Neural cell (in vitro differentiated cells): Measurements from ENCODE around the gene NCKAP5.

Experiments
- EP300 ChIP-seq: fragments of 450-650 bp; conservative IDR thresholded peaks from 2 replicates; pipeline ENCODE4 v1.6.1; 2014; ENCODE audit warnings: antibody characterized with exemption, mild to moderate bottlenecking, moderate library complexity; ENCODE audit not compliant: poor library complexity, severe bottlenecking
- EZH2 ChIP-seq: fragments of 200-600, 300-800 bp; shearing (Covaris generic), sonication (generic); IDR thresholded peaks from 2 replicates; pipeline ENCODE4 v1.6.1; 2014; ENCODE audit warnings: antibody characterized with exemption, low read length, borderline replicate concordance, mild to moderate bottlenecking; ENCODE audit not compliant: insufficient read depth, poor library complexity, severe bottlenecking
- MXI1 ChIP-seq: fragments of 450-650 bp; conservative IDR thresholded peaks from 2 replicates; pipeline ENCODE4 v1.6.1; 2014; ENCODE audit warnings: antibody characterized with exemption, mild to moderate bottlenecking; ENCODE audit not compliant: poor library complexity, severe bottlenecking
- POLR2AphosphoS5 ChIP-seq: IDR thresholded peaks from 2 replicates; pipeline ENCODE4 v1.6.1; 2012
- RAD21 ChIP-seq: fragments of 450-650 bp; conservative IDR thresholded peaks from 2 replicates; pipeline ENCODE4 v1.6.1; 2014; ENCODE audit warnings: antibody characterized with exemption, mild to moderate bottlenecking, moderate library complexity
- SMC3 ChIP-seq: fragments of 450-650 bp; conservative IDR thresholded peaks from 2 replicates; pipeline ENCODE4 v1.6.1; 2014; ENCODE audit warnings: antibody characterized with exemption, mild to moderate bottlenecking, moderate library complexity; ENCODE audit not compliant: poor library complexity
- TAF1 ChIP-seq: IDR thresholded peaks from 2 replicates; pipeline ENCODE4 v1.6.1; 2012; ENCODE audit warnings: low read depth
- TF ChIP-seq, protein P1 (sequence below): fragments of 450-650 bp; IDR thresholded peaks from 2 replicates; pipeline ENCODE4 v1.5.1; 2014; ENCODE audit warnings: antibody characterized with exemption, mild to moderate bottlenecking, moderate library complexity; ENCODE audit not compliant: poor library complexity, severe bottlenecking
- TF ChIP-seq, protein P2 (sequence below): IDR thresholded peaks from 2 replicates; pipeline ENCODE4 v1.6.1; 2012; ENCODE audit warnings: borderline replicate concordance

DNA sequence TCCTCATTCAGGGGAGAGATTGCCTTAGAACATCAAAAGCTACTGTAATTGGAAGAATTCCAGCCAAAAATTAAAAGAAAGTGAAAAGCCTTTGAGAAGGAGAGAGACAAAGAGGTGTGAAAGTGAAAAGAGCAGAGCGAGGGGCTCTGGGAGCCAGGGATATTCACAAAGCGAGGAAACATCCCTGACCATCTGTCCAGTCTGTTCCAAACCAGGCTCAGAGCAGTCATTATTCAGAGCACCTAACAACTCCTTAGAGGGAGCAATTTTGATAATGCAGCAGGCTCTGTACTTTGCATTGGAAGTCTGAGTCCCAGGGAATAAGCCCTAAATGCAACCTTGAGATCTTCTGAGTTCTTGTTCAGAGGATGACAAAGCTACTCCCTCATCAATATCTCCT, 779.2 kb downstream of the NCKAP5 start:
- TF ChIP-seq, protein P1, sequence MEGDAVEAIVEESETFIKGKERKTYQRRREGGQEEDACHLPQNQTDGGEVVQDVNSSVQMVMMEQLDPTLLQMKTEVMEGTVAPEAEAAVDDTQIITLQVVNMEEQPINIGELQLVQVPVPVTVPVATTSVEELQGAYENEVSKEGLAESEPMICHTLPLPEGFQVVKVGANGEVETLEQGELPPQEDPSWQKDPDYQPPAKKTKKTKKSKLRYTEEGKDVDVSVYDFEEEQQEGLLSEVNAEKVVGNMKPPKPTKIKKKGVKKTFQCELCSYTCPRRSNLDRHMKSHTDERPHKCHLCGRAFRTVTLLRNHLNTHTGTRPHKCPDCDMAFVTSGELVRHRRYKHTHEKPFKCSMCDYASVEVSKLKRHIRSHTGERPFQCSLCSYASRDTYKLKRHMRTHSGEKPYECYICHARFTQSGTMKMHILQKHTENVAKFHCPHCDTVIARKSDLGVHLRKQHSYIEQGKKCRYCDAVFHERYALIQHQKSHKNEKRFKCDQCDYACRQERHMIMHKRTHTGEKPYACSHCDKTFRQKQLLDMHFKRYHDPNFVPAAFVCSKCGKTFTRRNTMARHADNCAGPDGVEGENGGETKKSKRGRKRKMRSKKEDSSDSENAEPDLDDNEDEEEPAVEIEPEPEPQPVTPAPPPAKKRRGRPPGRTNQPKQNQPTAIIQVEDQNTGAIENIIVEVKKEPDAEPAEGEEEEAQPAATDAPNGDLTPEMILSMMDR = no peak
- TF ChIP-seq EP300 (no peak), POLR2AphosphoS5 (no peak), TAF1 (no peak), EZH2 (no peak), MXI1 (no peak), SMC3 (no peak), RAD21 (no peak)
- TF ChIP-seq, protein P2, sequence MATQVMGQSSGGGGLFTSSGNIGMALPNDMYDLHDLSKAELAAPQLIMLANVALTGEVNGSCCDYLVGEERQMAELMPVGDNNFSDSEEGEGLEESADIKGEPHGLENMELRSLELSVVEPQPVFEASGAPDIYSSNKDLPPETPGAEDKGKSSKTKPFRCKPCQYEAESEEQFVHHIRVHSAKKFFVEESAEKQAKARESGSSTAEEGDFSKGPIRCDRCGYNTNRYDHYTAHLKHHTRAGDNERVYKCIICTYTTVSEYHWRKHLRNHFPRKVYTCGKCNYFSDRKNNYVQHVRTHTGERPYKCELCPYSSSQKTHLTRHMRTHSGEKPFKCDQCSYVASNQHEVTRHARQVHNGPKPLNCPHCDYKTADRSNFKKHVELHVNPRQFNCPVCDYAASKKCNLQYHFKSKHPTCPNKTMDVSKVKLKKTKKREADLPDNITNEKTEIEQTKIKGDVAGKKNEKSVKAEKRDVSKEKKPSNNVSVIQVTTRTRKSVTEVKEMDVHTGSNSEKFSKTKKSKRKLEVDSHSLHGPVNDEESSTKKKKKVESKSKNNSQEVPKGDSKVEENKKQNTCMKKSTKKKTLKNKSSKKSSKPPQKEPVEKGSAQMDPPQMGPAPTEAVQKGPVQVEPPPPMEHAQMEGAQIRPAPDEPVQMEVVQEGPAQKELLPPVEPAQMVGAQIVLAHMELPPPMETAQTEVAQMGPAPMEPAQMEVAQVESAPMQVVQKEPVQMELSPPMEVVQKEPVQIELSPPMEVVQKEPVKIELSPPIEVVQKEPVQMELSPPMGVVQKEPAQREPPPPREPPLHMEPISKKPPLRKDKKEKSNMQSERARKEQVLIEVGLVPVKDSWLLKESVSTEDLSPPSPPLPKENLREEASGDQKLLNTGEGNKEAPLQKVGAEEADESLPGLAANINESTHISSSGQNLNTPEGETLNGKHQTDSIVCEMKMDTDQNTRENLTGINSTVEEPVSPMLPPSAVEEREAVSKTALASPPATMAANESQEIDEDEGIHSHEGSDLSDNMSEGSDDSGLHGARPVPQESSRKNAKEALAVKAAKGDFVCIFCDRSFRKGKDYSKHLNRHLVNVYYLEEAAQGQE = no peak
